Neural cell (in vitro differentiated cells): Measurements from ENCODE around the gene PREX1. TPM values are rescaled to one million over a fixed set of nuclear protein-coding genes. Genes with fewer than 3 reads are reported as not detected.

Source experiments
- H2AFZ ChIP-seq: fragments of 200-600, 300-800 bp; sonication (generic), shearing (Covaris generic); 2 replicates; pipeline ENCODE4 v1.6.0; 2014; ENCODE audit warnings: low read depth, mild to moderate bottlenecking, antibody characterized with exemption, low read length, moderate library complexity
- H3F3A ChIP-seq: fragments of 200-600 bp; shearing (Covaris generic); 2 replicates; pipeline ENCODE4 v1.6.1; 2016; ENCODE audit warnings: mild to moderate bottlenecking, moderate library complexity, mixed read lengths, antibody characterized with exemption, low read length; ENCODE audit not compliant: insufficient read depth, poor library complexity, severe bottlenecking
- H3K27ac ChIP-seq: fragments of 200-600, 300-800 bp; sonication (generic), shearing (Covaris generic); 2 replicates; pipeline ENCODE4 v1.5.1; 2014; ENCODE audit warnings: mild to moderate bottlenecking, low read length, moderate library complexity
- H3K27me3 ChIP-seq: fragments of 300-800, 200-600 bp; sonication (generic), shearing (Covaris generic); 2 replicates; pipeline ENCODE4 v1.6.0; 2014; ENCODE audit warnings: mild to moderate bottlenecking, low read depth, low read length, moderate library complexity; ENCODE audit not compliant: insufficient read depth
- H3K36me3 ChIP-seq: fragments of 300-800, 200-600 bp; sonication (generic), shearing (Covaris generic); 2 replicates; pipeline ENCODE4 v1.5.1; 2014; ENCODE audit warnings: mild to moderate bottlenecking, antibody characterized with exemption, low read length, moderate library complexity; ENCODE audit not compliant: insufficient read depth
- H3K4me2 ChIP-seq: fragments of 300-800, 200-600 bp; sonication (generic), shearing (Covaris generic); 2 replicates; pipeline ENCODE4 v1.6.0; 2014; ENCODE audit warnings: mild to moderate bottlenecking, low read length
- H3K4me3 ChIP-seq: fragments of 300-800, 200-600 bp; sonication (generic), shearing (Covaris generic); 2 replicates; pipeline ENCODE4 v1.5.1; 2014; ENCODE audit warnings: mild to moderate bottlenecking, low read length, moderate library complexity
- H3K79me2 ChIP-seq: fragments of 200-600 bp; shearing (Covaris generic); replicated peaks from 2 replicates; pipeline ENCODE4 v1.6.0; 2014; ENCODE audit warnings: mild to moderate bottlenecking, low read length, moderate library complexity; ENCODE audit not compliant: insufficient read depth
- H3K9ac ChIP-seq: fragments of 300-800, 200-600 bp; sonication (generic), shearing (Covaris generic); 2 replicates; pipeline ENCODE4 v1.6.1; 2016; ENCODE audit warnings: mild to moderate bottlenecking, low read length, mixed read lengths
- H3K9me2 ChIP-seq: fragments of 200-600 bp; shearing (Covaris generic); 2 replicates; pipeline ENCODE4 v1.6.1; 2016; ENCODE audit warnings: mild to moderate bottlenecking, low read length, mixed read lengths; ENCODE audit not compliant: insufficient read depth
- H3K9me3 ChIP-seq: fragments of 200-600, 300-800 bp; sonication (generic), shearing (Covaris generic); 2 replicates; pipeline ENCODE4 v1.6.1; 2016; ENCODE audit warnings: mild to moderate bottlenecking, mixed run types, low read length, moderate library complexity, mixed read lengths
- H4K20me1 ChIP-seq: fragments of 200-600 bp; shearing (Covaris generic); 2 replicates; pipeline ENCODE4 v1.6.1; 2016; ENCODE audit warnings: mild to moderate bottlenecking, mixed run types; ENCODE audit not compliant: insufficient read depth
- CTCF ChIP-seq: fragments of 450-650 bp; IDR thresholded peaks from 2 replicates; pipeline ENCODE4 v1.5.1; 2014; ENCODE audit warnings: antibody characterized with exemption, mild to moderate bottlenecking, moderate library complexity; ENCODE audit not compliant: poor library complexity, severe bottlenecking
- EZH2 ChIP-seq: fragments of 200-600, 300-800 bp; shearing (Covaris generic), sonication (generic); IDR thresholded peaks from 2 replicates; pipeline ENCODE4 v1.6.1; 2014; ENCODE audit warnings: antibody characterized with exemption, low read length, borderline replicate concordance, mild to moderate bottlenecking; ENCODE audit not compliant: insufficient read depth, poor library complexity, severe bottlenecking
- MXI1 ChIP-seq: fragments of 450-650 bp; conservative IDR thresholded peaks from 2 replicates; pipeline ENCODE4 v1.6.1; 2014; ENCODE audit warnings: antibody characterized with exemption, mild to moderate bottlenecking; ENCODE audit not compliant: poor library complexity, severe bottlenecking
- RAD21 ChIP-seq: fragments of 450-650 bp; conservative IDR thresholded peaks from 2 replicates; pipeline ENCODE4 v1.6.1; 2014; ENCODE audit warnings: antibody characterized with exemption, mild to moderate bottlenecking, moderate library complexity
- REST ChIP-seq: IDR thresholded peaks from 2 replicates; pipeline ENCODE4 v1.6.1; 2012; ENCODE audit warnings: borderline replicate concordance
- SMC3 ChIP-seq: fragments of 450-650 bp; conservative IDR thresholded peaks from 2 replicates; pipeline ENCODE4 v1.6.1; 2014; ENCODE audit warnings: antibody characterized with exemption, mild to moderate bottlenecking, moderate library complexity; ENCODE audit not compliant: poor library complexity
- TAF1 ChIP-seq: IDR thresholded peaks from 2 replicates; pipeline ENCODE4 v1.6.1; 2012; ENCODE audit warnings: low read depth
- polyA plus RNA-seq: library from polyadenylated mRNA; depleted of rRNA; stranded (reverse); fragments of >200 nt; gene quantifications from 2 replicates; pipeline ENCODE4 v1.2.3, GENCODE V29; 2014

PREX1 gene
- polyA plus RNA-seq, 1 donor from 2014 or later = 0.06 TPM

GRCh38 chr20:48750941-48751635 is 76.7 kb downstream of the PREX1 start:
- no peak overlapping the region for H3K27ac ChIP-seq
- H3K4me2 ChIP-seq = no peak overlapping the region

GRCh38 chr20:48750376-48750775 is 77.4 kb downstream of the PREX1 start:
- H3K9ac ChIP-seq = no peak overlapping the region
- H3K36me3 ChIP-seq = no peaks in the 10 kb centered on the region
- no peaks in the 10 kb centered on the region for H3K9me2 ChIP-seq
- no peaks in the 10 kb centered on the region for H3K9me3 ChIP-seq
- H3K4me2 ChIP-seq = no peak overlapping the region
- H4K20me1 ChIP-seq = no peaks in the 10 kb centered on the region
- TF ChIP-seq SMC3 (no peak), CTCF (no peak)
- H3F3A ChIP-seq = no peaks in the 10 kb centered on the region
- no peak overlapping the region for H3K27ac ChIP-seq
- no peaks in the 10 kb centered on the region for H3K27me3 ChIP-seq
- H3K4me3 ChIP-seq = no peak overlapping the region
- no peak overlapping the region for H2AFZ ChIP-seq
- H3K79me2 ChIP-seq = no peaks in the 10 kb centered on the region

More at GRCh38 chr20:48750941-48751635, 76.7 kb downstream of the PREX1 start:
- H3K79me2 ChIP-seq = no peaks in the 10 kb centered on the region
- no peaks in the 10 kb centered on the region for H3K9me2 ChIP-seq
- H3K27me3 ChIP-seq = no peaks in the 10 kb centered on the region
- H3F3A ChIP-seq = no peaks in the 10 kb centered on the region
- H3K9ac ChIP-seq = no peak overlapping the region
- no peak overlapping the region for H2AFZ ChIP-seq
- no peaks in the 10 kb centered on the region for H3K9me3 ChIP-seq
- H4K20me1 ChIP-seq = no peaks in the 10 kb centered on the region
- H3K36me3 ChIP-seq = no peaks in the 10 kb centered on the region
- TF ChIP-seq RAD21 = no peak
- no peak for TF ChIP-seq MXI1
- TF ChIP-seq EZH2 = no peak
- no peak for TF ChIP-seq REST
- TF ChIP-seq TAF1 = no peak
- no peak overlapping the region for H3K4me3 ChIP-seq

- Histone ChIP-seq H3F3A (no peaks in the 10 kb centered on the region), H3K36me3 (no peaks in the 10 kb centered on the region), H3K79me2 (no peaks in the 10 kb centered on the region), H3K9ac (no peak overlapping the region), H2AFZ (no peak overlapping the region), H3K9me2 (no peaks in the 10 kb centered on the region), H3K9me3 (no peaks in the 10 kb centered on the region), H4K20me1 (no peaks in the 10 kb centered on the region), H3K27me3 (no peaks in the 10 kb centered on the region), H3K4me3 (no peak overlapping the region), H3K27ac (no peak overlapping the region), H3K4me2 (no peak overlapping the region)
- no peak for TF ChIP-seq CTCF
Measured at GRCh38 chr20:48749437-48749836, 78.4 kb downstream of the PREX1 start.
